GM12878 (cell line): ENCODE measurements around the gene SETBP1. TPM values are rescaled to one million over a fixed set of nuclear protein-coding genes. Genes with fewer than 3 reads are reported as not detected.

Source experiments
- ATAC-seq: fragments of 200-7000 bp; cut with Tn5 transposase; 3 replicates; pipeline ENCODE4 v1.9.1; 2020; ENCODE audit warnings: mild to moderate bottlenecking, moderate library complexity
- BruUV-seq: library from RNA; stranded (reverse); fragments of 400-500 nt; replicated peaks from 2 replicates; lab custom pipeline; 2021; lab: Mats Ljungman, UMichigan
- CTCF ChIA-PET: fragments of 300-600 bp; sonication (Branson Sonifier 250); formaldehyde crosslinking; extraction: SDS; loops from one replicate; lab custom pipeline; 2021; ENCODE audit warnings: inconsistent platforms; lab: Yijun Ruan, JAX
- POLR2A ChIA-PET: fragments of 350-600 bp; formaldehyde crosslinking; extraction: SDS; loops from one replicate; lab custom pipeline; 2021; ENCODE audit warnings: inconsistent platforms; lab: Charles Lee
- RAD21 ChIA-PET: fragments of 300-600 bp; sonication (Branson Sonifier 250); formaldehyde crosslinking; loops from one replicate; lab custom pipeline; 2023; ENCODE audit warnings: antibody characterized with exemption; ENCODE audit not compliant: unreplicated experiment; lab: Charles Lee
- SMC1A ChIA-PET: fragments of 300-600 bp; sonication (Branson Sonifier 250); formaldehyde crosslinking; loops from one replicate; lab custom pipeline; 2023; ENCODE audit not compliant: unreplicated experiment, uncharacterized antibody; lab: Charles Lee
- DNase-seq: peaks from one replicate; pipeline ENCODE4 v3.0.0-alpha.2; 2011; ENCODE audit warnings: low read depth, low spot score
- FAIRE-seq: peaks from 3 replicates; lab custom pipeline; 2011; peaks lifted over from hg19 to GRCh38; lab: Jason Lieb, UNC
- H2AFZ ChIP-seq: 2 replicates; pipeline ENCODE4 v1.6.0; 2011; ENCODE audit warnings: low read depth, low read length, control low read depth; ENCODE audit not compliant: control insufficient read depth
- H3K27ac ChIP-seq: 2 replicates; pipeline ENCODE4 v1.5.1; 2011; ENCODE audit warnings: control low read depth; ENCODE audit not compliant: control insufficient read depth, insufficient read depth
- H3K27me3 ChIP-seq, 2 experiments: replicated peaks in 1 of 2; 2 replicates each; pipeline versions ENCODE4 v1.6.0 to v1.6.1; 2011; ENCODE audit warnings: low read length in 1 of 2; ENCODE audit not compliant: control insufficient read depth in 2 of 2, insufficient read depth in 2 of 2
- H3K36me3 ChIP-seq, 2 experiments: 2 replicates each; pipeline ENCODE4 v1.5.1; 2011; ENCODE audit warnings: low read length in 1 of 2; ENCODE audit not compliant: control insufficient read depth in 2 of 2, insufficient read depth in 2 of 2
- H3K4me1 ChIP-seq: 2 replicates; pipeline ENCODE4 v1.6.1; 2011; ENCODE audit warnings: mild to moderate bottlenecking, low read length, moderate library complexity, mixed read lengths; ENCODE audit not compliant: control insufficient read depth, insufficient read depth
- H3K4me2 ChIP-seq: 2 replicates; pipeline ENCODE4 v1.6.0; 2011; ENCODE audit warnings: control low read depth; ENCODE audit not compliant: control insufficient read depth, insufficient read depth
- H3K4me3 ChIP-seq: fragments of 200-600 bp; sonication (generic); 2 replicates; pipeline ENCODE4 v1.5.1; 2016
- H3K79me2 ChIP-seq: 2 replicates; pipeline ENCODE4 v1.6.0; 2011; ENCODE audit warnings: low read length; ENCODE audit not compliant: control insufficient read depth, insufficient read depth
- H3K9ac ChIP-seq: 2 replicates; pipeline ENCODE4 v1.8.0; 2011; ENCODE audit warnings: low read length, control low read depth, mixed read lengths; ENCODE audit not compliant: control insufficient read depth, insufficient read depth
- H3K9me3 ChIP-seq: replicated peaks from 3 replicates; pipeline ENCODE4 v1.5.1; 2011; ENCODE audit warnings: mild to moderate bottlenecking, low read length; ENCODE audit not compliant: control insufficient read depth, insufficient read depth
- H4K20me1 ChIP-seq: 2 replicates; pipeline ENCODE4 v1.6.0; 2011; ENCODE audit not compliant: control insufficient read depth, insufficient read depth
- ATF2 ChIP-seq: IDR thresholded peaks from 2 replicates; pipeline ENCODE4 v1.6.1; 2012; ENCODE audit warnings: low read length, inconsistent platforms
- BCL11A ChIP-seq: IDR thresholded peaks from 2 replicates; pipeline ENCODE4 v1.6.1; 2011; ENCODE audit warnings: low read depth, low read length
- BRCA1 ChIP-seq: IDR thresholded peaks from 2 replicates; pipeline ENCODE4 v1.6.1; 2011; ENCODE audit warnings: low read depth, low read length, improper control_type of control experiment
- DPF2 ChIP-seq: fragments of 450-650 bp; IDR thresholded peaks from 2 replicates; pipeline ENCODE4 v1.6.1; 2017; ENCODE audit warnings: mild to moderate bottlenecking
- HDGF ChIP-seq: fragments of 450-650 bp; IDR thresholded peaks from 2 replicates; pipeline ENCODE4 v1.6.1; 2016; ENCODE audit warnings: antibody characterized with exemption
- IKZF2 ChIP-seq, 2 experiments: fragments of 450-650 bp; IDR thresholded peaks; 2 replicates each; pipeline ENCODE4 v1.6.1; 2017; ENCODE audit warnings: mild to moderate bottlenecking in 2 of 2, moderate library complexity in 2 of 2
- RCOR1 ChIP-seq: conservative IDR thresholded peaks from 2 replicates; pipeline ENCODE4 v1.6.1; 2012; ENCODE audit warnings: low read depth, low read length, improper control_type of control experiment
- STAT3 ChIP-seq: IDR thresholded peaks from 2 replicates; pipeline ENCODE4 v1.6.1; 2011; ENCODE audit warnings: low read depth, low read length, improper control_type of control experiment
- WGBS: methylation state at CpG from one replicate; pipeline ENCODE4 v1.1.6; 2016; ENCODE audit warnings: low lambda C conversion rate; ENCODE audit not compliant: insufficient replicate concordance, insufficient coverage; ENCODE audit errors: missing lambda C conversion rate; 5-methylcytosine and 5-hydroxymethylcytosine counted together
- in situ Hi-C: fragments of 300-500 bp; cut with MboI; formaldehyde crosslinking; loops from 9 replicates; pipeline ENCODE4 v1.14.3; 2018; ENCODE audit warnings: mixed read lengths
- intact Hi-C: fragments of 100-400 bp; cut with micrococcal nuclease; formaldehyde crosslinking; loops from one replicate; pipeline ENCODE4 v1.14.2; 2022; ENCODE audit not compliant: unreplicated experiment
- polyA plus RNA-seq, 11 experiments: library from polyadenylated mRNA; depleted of rRNA in 4 of 11; unstranded in 6 of 11; stranded (reverse) in 5 of 11; fragments of >200 nt; fragmentation: Nextera tagmentation in 4 of 11; fragmentation: Illumina TruSeq in 1 of 11; extraction: Ambion mirVana in 4 of 11; extraction: Trizol in 1 of 11; gene quantifications; 1 replicate in 1 of 11; 2 replicates in 10 of 11; pipeline versions ENCODE4 v1.2.1 to v1.2.3, GENCODE V29; 2011 to 2016; ENCODE audit warnings: inconsistent platforms in 2 of 11, missing spikeins in 2 of 11, low read depth in 1 of 11
- total RNA-seq, 4 experiments: library from RNA; depleted of rRNA in 3 of 4; stranded (reverse); fragments of >200 nt in 3 of 4; fragmentation: Illumina TruSeq in 1 of 4; extraction: Trizol in 1 of 4; gene quantifications; 2 replicates each; pipeline versions ENCODE4 v1.2.1 to v1.2.3, GENCODE V29; 2013 to 2021
- TF ChIP-seq, protein P1 (sequence below): fragments of 450-650 bp; IDR thresholded peaks from 2 replicates; pipeline ENCODE4 v1.6.1; 2014; ENCODE audit warnings: mild to moderate bottlenecking
- TF ChIP-seq, protein P2 (sequence below): fragments of 450-650 bp; IDR thresholded peaks from 2 replicates; pipeline ENCODE4 v1.6.1; 2018; ENCODE audit warnings: mild to moderate bottlenecking, low read depth, moderate library complexity; ENCODE audit not compliant: partially characterized antibody

Gene SETBP1
- total and polyA plus RNA-seq, 10 of the 15 experiments (the other 5 are each of a cell fraction or from before 2014, with no cell fraction given), result 0.99 to 29.7 (median 8.3) TPM

GRCh38 chr18:45039376-45039775 is 358.7 kb downstream of the SETBP1 start:
- Histone ChIP-seq H3K36me3 (no peaks in the 10 kb centered on the region), H4K20me1 (no peaks in the 10 kb centered on the region), H3K27ac (no peak overlapping the region), H3K27me3 (no peaks in the 10 kb centered on the region), H3K9me3 (no peaks in the 10 kb centered on the region), H3K4me1 (no peaks in the 10 kb centered on the region), H3K79me2 (no peaks in the 10 kb centered on the region), H3K4me3 (no peak overlapping the region), H3K4me2 (no peak overlapping the region), H2AFZ (no peak overlapping the region), H3K9ac (no peak overlapping the region)
- WGBS, result 65% methylated on average over 5 of the region's 5 CpGs
- intact Hi-C loops (no loop called here), in situ Hi-C loops (no loop called here)
- no peak for DNase-seq
- CTCF ChIA-PET, result no interaction called here
- no peak for FAIRE-seq
- TF ChIP-seq, protein P1, sequence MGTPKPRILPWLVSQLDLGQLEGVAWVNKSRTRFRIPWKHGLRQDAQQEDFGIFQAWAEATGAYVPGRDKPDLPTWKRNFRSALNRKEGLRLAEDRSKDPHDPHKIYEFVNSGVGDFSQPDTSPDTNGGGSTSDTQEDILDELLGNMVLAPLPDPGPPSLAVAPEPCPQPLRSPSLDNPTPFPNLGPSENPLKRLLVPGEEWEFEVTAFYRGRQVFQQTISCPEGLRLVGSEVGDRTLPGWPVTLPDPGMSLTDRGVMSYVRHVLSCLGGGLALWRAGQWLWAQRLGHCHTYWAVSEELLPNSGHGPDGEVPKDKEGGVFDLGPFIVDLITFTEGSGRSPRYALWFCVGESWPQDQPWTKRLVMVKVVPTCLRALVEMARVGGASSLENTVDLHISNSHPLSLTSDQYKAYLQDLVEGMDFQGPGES, result no peak
- TF ChIP-seq STAT3, result no peak
- TF ChIP-seq RCOR1, result no peak
- TF ChIP-seq, protein P2, sequence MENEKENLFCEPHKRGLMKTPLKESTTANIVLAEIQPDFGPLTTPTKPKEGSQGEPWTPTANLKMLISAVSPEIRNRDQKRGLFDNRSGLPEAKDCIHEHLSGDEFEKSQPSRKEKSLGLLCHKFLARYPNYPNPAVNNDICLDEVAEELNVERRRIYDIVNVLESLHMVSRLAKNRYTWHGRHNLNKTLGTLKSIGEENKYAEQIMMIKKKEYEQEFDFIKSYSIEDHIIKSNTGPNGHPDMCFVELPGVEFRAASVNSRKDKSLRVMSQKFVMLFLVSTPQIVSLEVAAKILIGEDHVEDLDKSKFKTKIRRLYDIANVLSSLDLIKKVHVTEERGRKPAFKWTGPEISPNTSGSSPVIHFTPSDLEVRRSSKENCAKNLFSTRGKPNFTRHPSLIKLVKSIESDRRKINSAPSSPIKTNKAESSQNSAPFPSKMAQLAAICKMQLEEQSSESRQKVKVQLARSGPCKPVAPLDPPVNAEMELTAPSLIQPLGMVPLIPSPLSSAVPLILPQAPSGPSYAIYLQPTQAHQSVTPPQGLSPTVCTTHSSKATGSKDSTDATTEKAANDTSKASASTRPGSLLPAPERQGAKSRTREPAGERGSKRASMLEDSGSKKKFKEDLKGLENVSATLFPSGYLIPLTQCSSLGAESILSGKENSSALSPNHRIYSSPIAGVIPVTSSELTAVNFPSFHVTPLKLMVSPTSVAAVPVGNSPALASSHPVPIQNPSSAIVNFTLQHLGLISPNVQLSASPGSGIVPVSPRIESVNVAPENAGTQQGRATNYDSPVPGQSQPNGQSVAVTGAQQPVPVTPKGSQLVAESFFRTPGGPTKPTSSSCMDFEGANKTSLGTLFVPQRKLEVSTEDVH, result no peak
- no peak for TF ChIP-seq BRCA1
- TF ChIP-seq BCL11A, result no peak
- no peak for TF ChIP-seq HDGF
- no peak for TF ChIP-seq ATF2
- no peak for TF ChIP-seq IKZF2 (IDR thresholded peaks at IDR 0.05)
- TF ChIP-seq DPF2, result no peak
- SMC1A ChIA-PET, result no interaction called here
- no TSS peak for BruUV-seq
- RAD21 ChIA-PET, result no interaction called here
- POLR2A ChIA-PET, result no interaction called here
- no peak for ATAC-seq
